ENCODE measurements around the gene TRMT10C. TPM values are rescaled to one million over a fixed set of nuclear protein-coding genes. Genes with fewer than 3 reads are reported as not detected.
"Not testable (repeated sequence)": the region's sequence is repeated elsewhere in the genome, so short reads cannot be mapped to it uniquely, and the experiment has no call there.

TRMT10C gene
- total and polyA plus RNA-seq, 9 of the 15 experiments (the other 6 are each of a cell fraction or from before 2014, with no cell fraction given) = 48.6 to 106 (median 63.9) TPM

DNA sequence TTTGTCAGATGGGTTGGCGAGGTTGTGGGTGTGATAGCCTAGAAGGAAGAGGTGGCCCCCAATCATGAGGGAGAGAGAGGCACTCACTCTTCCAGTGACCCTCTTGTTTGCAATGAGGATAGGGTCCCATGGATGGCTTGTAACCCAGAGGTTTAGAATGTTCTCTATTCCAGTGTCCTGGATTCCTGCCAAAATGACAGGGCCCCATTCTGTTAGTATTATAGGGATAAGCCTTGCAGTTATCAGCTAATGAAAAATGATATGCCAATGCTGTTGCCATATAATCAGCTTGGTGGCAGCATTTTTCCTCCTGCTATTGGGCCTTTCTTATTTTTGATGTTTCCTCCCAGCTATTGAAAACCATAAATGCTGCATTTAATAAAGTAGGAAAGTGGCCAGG lies 25.4 kb upstream of the TRMT10C start (continued):
- TF ChIP-seq, protein P1, sequence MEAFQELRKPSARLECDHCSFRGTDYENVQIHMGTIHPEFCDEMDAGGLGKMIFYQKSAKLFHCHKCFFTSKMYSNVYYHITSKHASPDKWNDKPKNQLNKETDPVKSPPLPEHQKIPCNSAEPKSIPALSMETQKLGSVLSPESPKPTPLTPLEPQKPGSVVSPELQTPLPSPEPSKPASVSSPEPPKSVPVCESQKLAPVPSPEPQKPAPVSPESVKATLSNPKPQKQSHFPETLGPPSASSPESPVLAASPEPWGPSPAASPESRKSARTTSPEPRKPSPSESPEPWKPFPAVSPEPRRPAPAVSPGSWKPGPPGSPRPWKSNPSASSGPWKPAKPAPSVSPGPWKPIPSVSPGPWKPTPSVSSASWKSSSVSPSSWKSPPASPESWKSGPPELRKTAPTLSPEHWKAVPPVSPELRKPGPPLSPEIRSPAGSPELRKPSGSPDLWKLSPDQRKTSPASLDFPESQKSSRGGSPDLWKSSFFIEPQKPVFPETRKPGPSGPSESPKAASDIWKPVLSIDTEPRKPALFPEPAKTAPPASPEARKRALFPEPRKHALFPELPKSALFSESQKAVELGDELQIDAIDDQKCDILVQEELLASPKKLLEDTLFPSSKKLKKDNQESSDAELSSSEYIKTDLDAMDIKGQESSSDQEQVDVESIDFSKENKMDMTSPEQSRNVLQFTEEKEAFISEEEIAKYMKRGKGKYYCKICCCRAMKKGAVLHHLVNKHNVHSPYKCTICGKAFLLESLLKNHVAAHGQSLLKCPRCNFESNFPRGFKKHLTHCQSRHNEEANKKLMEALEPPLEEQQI (IDR thresholded peaks at IDR 0.05) = no peak
- TF ChIP-seq SMAD1 (IDR thresholded peaks at IDR 0.05; ENCODE audit: low read depth, low read length, partially characterized antibody) (no peak), PCBP2 (IDR thresholded peaks at IDR 0.05; ENCODE audit: low read depth, low read length, poor library complexity, severe bottlenecking) (no peak), FOXK1 (CRISPR knock-in tag; IDR thresholded peaks at IDR 0.05; ENCODE audit: borderline replicate concordance) (no peak), MED1 (CRISPR knock-in tag; IDR thresholded peaks at IDR 0.05; ENCODE audit: borderline replicate concordance) (no peak)

DNA sequence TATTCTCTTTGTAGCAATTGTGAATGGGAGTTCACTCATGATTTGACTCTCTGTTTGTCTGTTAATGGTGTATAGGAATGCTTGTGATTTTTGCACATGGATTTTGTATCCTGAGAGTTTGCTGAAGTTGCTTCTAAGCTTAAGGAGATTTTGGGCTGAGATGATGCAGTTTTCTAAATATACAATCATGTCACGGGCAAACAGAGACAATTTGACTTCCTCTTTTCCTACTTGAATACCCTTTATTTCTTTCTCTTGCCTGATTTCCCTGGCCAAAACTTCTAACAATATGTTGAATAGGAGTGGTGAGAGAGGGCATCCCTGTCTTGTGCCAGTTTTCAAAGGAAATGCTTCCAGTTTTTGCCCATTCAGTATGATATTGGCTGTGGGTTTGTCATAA lies 24.7 kb upstream of the TRMT10C start:
- in situ Hi-C loops (cut with MboI); POLR2A ChIA-PET: not testable (repeated sequence)

More for the DNA sequence above, 24.7 kb upstream of the TRMT10C start:
- peaks cover 0 to 30% of the 10 kb centered on the region in 2 experiments for H3K4me1 ChIP-seq (replicated peaks in 1 of 2; ENCODE audit: control insufficient read depth in 2 of 2, insufficient read depth in 2 of 2, low read length in 2 of 2)
- FAIRE-seq; H3K27me3 ChIP-seq (ENCODE audit: control insufficient read depth in 2 of 2, insufficient read depth in 2 of 2, low read length in 2 of 2); H3K27ac ChIP-seq (ENCODE audit: extremely low read depth, low read depth, low read length); H3K9ac ChIP-seq (ENCODE audit: insufficient read depth in 1 of 2, low read depth in 2 of 2, low read length in 2 of 2); CTCF ChIA-PET (ENCODE audit: low intra/inter-chr PET ratio); intact Hi-C loops (cut with micrococcal nuclease); H3K79me2 ChIP-seq (ENCODE audit: control insufficient read depth, insufficient read depth, low read length); ATAC-seq; DNase-seq (ENCODE audit: extremely low read depth in 1 of 4, low spot score in 3 of 4); H2AFZ ChIP-seq (ENCODE audit: low read depth, low read length); H4K20me1 ChIP-seq (replicated peaks; ENCODE audit: control insufficient read depth, insufficient read depth, low read length); H3K9me3 ChIP-seq (replicated peaks; ENCODE audit: control insufficient read depth, insufficient read depth, low read depth, low read length); H3K36me3 ChIP-seq (ENCODE audit: control insufficient read depth, insufficient read depth, low read length); H3K9me1 ChIP-seq (ENCODE audit: control insufficient read depth, insufficient read depth, low read length); BruUV-seq (replicated peaks); H3K4me2 ChIP-seq (ENCODE audit: insufficient read depth, low read length); H3K4me3 ChIP-seq: not testable (repeated sequence)
- peak; percentile 56 for TF ChIP-seq SPI1 (IDR thresholded peaks at IDR 0.05; ENCODE audit: borderline replicate concordance, low read depth, low read length)
- 27% methylated on average over 1 of the region's 1 CpG for whole genome bisulfite sequencing (ENCODE audit: insufficient coverage, low coverage, missing lambda C conversion rate)
